8988T (cell line): ENCODE measurements around the gene ITPRIP.
A peak's percentile ranks its signal among the peaks of the same experiment; 100 is the strongest.

Experiments
- DNase-seq: peaks from one replicate; pipeline ENCODE4 v3.0.0; 2011

Gene ITPRIP

DNA sequence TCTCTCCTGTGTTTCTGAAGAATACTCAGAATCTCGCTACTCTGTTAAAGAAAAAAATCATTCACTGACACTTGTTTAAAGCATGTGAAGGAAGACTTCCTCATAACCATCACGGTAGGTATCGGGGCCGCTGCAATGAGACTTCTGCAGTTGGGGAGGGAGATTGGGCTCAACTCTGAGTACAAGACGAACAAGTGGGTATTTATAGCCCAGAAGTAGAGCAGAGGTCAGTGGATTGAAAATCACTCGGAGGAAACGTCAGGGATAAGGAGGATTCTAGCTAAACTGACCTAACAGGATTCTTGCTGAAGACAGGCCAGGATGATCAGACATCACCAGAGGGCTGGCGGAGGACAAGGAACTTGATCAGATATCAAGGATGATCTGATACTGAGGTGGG is 33.3 kb downstream of the ITPRIP start:
- DNase-seq, result no peak

DNA sequence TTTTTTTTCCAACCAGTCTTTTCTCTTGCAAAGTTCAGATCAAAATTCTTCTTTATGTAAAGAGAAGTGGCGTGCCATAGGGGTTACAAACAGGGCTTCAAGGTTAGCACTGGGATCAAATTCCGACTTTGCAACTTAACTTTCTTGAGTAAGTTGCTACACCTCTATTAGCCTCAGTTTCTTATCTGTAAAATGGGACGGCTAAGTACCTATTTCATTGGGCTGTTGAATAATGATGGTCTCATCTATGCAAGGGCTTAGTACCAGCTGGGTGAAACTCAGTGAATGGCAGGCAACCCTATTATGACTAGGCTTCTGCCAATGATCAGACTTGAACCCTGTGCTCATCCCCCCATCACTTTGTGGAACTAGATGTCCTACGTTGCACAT is 33.9 kb downstream of the ITPRIP start:
- DNase-seq, result no peak

DNA sequence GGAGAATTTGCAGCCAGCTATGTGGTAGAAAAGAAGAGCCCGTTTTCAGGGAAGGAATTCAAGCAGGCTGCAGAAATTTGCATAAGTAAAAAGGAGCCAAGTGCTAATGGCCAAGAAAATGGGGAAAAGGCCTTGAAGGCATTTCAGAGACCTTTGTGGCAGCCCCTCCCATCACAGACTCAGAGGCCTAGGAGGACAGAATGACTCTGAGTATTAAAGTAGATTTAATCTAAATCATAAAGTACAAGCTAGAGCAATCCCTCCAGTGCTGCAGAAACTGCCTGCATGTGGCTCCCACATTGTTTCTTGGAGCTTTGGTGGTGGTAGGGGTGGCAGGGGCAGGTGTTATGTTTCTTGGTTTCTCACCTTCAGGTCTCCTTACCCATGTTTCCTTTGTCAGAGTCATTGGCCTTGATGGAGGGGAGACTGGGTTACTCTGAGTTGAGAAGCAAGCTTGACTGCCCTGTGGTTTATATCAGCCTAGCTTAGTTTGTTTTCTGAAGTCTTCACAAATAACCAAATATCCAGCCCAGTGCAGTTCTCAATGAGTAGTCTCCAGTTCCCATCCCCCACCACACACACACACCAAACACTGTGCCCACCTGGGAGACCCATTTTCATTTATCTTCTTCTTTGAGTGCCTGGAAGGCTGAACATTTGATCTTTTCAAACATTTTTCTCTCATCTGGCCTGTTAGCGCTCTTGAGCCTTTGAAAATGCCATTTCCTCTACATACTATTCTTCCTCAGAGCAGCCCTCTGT is 34.5 kb downstream of the ITPRIP start:
- DNase-seq, result no peak

DNA sequence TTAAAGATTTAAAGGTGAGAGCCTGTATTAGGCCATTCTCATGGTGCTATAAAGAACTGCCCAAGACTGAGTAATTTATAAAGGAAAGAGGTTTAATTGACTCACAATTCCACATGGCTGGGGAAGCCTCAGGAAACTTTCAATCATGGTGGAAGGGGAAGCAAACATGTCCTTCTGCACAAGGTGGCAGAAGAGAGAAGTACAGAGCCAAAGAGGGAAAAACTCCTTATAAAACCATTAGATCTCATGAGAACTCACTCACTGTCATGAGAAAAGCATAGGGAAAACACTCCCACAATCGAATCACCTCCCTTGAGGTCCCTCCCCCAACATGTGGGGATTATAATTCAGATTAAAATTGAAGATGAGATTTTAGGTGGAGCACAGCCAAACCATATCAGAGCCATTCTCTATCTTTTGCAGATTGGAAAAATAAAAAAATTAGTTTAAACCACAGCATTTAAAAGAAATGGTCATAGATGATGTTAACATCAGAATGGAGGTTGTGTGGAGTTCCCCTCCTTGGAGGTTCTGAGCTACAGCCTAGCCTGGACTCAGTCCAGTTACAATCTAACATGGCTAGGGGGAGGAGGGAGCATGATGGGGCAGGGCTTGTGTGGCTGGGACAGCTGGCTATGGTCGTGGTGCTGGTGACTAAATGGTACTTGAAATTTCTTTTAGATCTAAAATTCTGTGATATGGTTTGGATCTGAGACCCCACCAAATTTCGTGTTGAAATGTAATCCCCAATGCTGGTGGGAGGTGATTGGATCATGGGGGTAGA is 36.2 kb downstream of the ITPRIP start:
- no peak for DNase-seq

DNA sequence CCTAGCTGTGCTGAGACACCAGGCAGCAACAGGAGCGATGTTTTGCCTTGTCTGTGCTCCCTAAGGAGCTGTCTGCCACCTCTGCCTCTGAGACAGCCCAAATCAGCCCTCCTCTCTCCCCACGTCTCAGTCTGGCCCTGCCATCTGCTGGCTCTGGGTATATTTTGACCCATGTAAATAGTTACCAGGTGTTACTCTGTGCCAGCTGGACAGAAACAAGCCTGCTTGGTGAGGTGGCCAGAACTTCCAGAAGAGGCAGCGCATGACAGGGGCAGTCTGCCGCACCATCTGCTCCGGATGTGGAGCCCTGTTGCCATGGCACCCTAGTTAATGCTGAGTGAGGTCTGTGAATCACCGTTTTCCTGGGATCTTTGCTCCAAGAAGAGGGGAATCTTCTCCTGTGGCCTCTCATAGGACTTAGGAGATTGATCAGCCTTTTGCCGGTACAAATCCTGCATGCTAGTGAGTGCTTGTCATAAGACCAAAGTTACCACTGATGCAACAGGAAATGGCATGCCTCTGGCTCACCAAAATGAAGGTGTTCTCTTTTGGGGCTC is 37.5 kb downstream of the ITPRIP start:
- DNase-seq, result no peak

DNA sequence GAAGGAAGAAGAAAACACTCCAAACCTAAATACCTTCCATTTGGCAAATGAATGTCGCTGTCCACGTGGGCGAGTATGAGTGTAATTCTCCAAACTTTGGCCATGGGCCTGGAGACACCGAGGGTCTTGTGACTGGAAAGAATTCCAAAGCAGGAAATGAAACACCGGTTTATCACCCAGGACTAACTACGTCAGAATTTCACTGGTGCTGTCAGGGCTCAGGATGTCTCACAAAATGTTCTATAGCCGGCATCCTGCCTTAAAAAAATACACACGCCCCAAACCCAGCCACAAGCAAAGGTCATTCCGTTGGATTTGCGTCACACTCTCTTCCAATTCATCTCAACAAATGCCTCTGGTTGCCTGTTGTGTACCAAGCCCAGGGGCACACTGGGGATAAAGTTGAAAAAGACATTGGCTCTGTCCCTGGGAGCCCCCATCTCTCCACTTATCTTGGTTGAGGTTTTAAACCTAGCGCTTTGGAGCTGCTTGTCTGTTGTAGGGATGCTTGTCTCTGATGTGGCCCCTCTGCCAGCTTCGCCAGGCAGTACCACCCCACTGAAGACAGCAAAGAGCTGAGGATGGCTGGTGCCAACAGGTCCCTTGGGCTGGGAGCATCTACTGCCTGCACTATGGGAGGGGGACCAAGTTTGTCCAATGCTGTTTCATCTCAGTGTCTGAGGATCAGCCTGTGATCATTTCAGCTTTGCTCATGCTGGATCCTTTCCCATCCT is 38.1 kb downstream of the ITPRIP start:
- no peak for DNase-seq

DNA sequence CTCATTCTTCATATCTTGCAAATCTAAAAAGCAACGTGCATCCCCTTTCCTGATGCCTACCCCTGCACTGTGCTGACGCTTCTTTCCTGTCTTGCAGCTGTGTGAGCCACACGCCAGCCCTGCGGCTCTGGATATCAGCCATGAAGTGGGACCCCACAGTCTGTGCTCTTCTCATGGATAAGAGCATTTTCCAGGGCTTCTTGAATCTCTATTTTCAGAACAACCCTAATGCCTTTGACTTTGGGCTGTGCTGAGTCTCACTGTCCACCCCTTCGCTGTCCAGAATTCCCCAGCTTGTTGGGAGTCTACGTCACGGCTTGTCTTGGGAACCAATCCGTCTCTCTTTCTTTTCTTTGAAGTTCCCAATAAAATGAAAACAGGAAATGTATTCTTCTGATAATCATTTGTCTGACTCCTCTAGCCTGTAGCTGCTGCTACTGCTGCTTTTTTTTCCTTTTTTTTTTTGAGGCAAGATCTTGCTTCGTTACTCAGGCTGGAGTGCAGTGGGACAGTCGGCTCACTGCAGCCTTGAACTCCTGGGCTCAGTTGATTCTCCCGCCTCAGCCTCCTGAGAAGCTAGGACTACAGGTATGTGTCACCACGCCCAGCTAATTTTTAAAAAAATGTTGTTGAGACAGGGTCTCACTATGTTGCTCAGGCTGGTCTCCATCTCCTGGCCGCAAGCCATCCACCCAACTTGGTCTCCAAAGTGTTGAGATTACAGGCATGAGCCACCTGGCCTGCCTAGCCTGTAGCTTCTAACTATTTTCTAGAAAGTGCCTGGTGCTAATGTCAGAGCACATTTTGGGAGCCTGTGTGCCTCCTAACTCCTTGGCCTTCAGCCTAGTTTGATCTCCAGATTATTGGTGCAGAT is 39.0 kb downstream of the ITPRIP start:
- DNase-seq, result no peak

DNA sequence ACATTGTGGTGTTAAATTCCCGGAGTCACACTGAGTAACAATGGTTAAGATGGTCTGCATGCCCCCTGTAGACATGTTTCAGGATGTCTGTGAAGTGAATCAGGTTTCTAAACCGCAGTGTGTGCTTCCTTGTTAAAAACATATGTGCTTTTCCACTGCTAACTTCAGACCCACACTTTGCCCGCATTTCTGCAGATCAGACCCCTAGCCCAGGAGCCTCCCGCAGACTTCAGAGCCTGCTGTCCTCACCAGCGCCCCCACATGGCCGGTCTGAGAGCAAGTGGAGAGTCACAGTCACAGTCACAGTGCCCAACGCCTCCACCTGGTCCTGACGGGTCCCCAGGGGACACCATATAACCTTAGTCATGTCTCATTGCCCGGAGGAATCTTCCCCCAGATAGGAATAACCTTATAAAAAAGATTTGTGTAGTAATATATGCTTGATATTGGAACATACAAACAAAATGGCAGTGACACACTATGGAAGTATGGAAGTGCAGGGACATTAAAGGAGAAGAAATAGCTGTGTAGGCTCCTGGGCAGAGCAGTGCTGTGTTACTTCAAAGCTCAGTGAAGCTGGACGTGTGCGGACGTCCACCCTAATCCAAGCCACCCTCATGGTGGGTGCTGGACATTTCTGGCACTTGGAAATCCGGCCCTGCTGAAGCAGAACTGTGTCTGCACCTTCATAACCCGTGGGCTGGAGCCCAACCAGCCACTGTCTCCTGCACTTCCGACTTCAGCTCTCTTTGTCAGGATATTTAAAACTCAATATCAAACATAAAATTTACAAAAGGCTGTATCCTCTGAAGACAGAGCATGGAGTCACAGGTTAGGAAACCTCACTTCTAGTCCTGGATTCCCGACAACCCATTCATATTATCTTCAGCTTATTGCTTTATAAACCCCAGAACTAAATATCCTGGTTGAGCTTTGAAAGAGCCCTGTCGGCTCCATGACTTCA is 40.3 kb downstream of the ITPRIP start:
- peak; percentile 61 for DNase-seq

DNA sequence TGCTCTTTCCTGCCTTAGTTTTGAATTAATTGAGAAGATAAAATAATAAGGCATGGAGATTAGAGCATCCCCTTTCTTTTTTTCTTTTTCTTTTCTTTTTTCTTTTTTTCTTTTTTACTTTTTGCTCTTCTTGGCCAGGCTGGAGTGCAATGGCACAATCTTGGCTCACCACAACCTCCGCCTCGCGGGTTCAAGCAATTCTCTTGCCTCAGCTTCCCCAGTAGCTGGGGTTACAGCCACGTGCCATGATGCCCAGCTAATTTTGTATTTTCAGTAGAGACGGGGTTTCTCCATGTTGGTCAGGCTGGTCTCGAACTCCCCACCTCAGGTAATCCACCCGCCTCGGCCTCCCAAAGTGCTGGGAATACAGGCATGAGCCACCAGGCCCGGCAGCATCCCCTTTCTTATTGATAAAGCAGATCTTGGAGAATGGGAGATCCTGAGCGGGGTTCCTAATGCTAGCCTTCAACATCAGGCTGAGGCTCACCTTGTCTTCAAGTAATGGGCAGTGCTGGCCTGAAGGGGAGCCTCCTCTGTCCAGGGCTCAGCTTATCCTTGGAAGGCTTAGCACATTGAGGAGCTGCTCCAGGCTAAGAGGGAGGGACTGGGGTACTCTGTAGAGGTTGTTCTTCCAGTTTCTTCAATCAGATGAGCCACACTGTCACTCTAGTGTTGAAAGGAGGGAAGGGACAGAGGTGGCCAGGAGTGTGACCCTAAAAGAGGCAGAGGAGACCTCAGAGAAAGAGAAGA is 41.4 kb downstream of the ITPRIP start:
- no peak for DNase-seq

DNA sequence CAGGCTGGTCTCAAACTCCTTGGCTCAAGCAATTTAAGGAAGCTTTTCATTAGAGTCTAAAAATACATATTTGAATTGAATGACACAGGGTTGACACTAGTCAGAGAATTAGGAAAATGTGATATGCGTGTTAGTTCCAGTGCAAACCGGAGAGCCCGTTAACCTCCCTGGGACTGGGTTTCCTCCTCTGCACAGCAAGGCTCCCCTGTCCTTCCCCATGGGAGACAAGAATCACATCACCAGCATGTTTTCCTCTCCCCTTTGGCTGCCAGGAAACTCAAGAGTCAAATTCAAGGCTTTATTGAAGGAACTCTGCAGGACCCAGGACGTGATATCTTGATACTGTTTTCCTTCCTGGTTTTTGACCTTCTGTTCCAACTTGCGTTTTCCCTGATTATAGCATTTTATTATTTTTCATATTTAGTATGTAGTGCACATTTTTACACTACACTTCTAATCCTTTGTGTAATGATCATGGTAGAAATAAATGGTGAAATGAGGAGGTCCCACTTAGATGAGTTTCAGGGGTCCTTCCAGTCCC is 44.4 kb downstream of the ITPRIP start:
- DNase-seq, result no peak

DNA sequence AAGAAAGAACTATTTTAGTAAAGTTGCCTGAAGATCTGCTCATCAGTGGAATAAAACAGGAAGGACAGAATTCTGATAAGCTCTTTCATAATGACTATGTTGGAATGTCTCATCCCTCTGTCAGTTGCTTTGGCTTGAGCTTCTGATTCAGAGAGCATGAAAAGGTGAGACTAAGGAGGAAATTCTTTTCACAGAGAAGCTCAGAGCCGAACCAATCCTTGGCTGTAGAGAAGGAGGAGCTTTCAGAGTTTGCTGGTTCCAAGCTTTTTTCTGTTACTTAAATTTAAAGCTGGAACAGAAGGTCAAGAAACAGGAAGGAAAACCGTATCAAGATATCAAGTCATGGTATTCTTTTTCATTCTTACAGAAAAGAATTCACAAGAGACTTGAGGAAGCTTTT is 45.3 kb downstream of the ITPRIP start:
- no peak for DNase-seq

DNA sequence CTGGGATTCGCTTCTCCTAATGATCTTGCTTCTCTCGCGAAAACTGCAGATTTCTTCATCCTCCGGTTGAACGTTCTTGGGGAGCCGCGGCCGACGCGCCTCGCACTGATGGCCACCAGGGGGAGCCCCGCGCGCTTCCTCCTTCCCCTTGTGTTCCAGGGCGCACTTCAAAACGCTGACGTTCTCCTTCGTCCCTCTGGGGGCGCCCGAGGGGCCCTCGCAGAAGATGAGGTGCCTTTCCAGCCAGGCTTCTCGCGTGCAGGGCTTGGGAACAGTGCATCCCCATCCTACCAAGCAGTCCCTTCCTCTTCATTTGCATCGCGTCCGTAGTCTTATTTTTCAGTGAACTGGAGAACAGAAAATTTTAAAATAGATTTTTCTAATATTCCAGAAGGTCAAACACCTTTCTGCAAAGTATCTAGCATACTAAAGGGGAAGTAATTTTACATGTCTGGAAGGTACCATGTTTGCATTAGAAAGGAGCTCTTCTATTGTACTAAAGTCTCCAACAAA is 46.8 kb downstream of the ITPRIP start:
- peak; percentile 52 for DNase-seq

DNA sequence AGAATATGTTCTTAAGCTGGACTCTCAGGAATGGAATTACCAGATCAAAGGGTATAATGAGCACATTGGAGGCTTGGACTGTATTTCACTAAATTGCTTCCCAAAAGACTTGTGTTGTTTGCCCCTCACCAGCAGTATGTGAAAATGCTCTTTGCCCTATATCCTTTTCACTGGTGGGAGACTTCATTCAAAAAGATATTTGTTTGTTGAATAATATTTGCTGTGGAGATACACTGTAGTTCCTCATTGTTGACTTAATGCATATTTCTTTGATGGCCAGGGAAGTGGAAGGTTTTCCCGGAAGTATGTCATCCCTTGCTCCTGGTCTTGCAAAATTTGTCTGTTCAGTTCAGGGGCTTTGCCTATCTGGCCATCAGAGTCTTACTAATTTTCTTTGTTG is 49.9 kb downstream of the ITPRIP start:
- DNase-seq, result no peak

DNA sequence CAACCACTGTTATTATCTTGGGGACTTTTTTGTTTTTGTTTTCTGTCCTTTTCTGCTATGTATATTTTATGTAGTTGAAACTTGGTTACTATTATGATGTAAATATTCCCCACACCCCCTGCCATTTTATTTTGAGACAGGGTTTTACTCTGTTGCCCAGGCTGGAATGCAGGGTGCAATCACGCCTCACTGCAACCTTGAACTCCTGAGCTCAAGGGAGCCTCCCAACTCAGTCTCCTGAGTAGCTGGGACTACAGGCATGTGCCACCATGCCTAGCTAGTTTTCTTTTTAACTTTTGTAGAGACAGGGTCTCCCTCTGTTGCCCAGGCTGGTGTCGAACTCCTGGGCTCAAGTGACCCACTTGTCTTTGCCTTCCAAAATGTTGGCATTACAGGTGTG is 51.3 kb downstream of the ITPRIP start:
- DNase-seq, result no peak

DNA sequence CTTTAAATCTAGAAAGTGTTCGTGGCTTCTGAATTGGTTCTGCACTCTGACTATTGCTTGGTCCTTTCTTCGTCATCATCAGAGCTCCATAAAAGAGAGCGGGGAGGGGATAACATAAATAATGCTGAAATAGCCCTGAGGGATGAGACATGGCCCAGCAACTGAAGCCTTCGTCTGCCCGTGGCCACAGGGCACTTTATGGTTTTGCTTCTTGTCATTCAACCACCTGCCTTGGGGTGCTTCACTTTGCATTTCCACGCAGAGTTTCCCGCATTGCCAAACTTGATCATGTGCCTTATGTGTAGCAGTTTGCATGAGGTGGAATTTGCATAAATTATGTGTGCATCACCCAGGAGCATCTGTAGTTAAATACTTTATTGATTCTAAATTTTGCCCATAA is 53.4 kb downstream of the ITPRIP start:
- DNase-seq, result no peak

DNA sequence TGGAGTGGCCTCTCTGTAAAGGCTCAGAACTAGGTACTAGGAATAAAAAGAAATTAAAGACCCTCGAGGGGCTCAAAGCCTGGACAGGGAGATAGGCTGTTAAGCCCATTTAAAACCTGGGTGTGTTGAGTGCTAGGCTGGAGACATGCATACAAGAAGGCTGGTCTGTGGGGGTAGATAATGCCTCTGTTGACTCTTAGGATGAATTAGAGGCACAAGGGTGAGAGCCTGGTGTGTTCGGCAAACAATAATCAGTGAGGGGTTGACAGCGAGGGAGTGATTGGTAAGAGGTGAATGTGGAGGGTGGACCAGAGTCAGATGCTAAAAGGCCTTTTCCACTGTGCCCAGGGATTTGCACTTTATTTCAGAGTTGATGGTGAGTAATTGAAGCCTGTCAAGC is 56.6 kb downstream of the ITPRIP start:
- DNase-seq, result no peak

DNA sequence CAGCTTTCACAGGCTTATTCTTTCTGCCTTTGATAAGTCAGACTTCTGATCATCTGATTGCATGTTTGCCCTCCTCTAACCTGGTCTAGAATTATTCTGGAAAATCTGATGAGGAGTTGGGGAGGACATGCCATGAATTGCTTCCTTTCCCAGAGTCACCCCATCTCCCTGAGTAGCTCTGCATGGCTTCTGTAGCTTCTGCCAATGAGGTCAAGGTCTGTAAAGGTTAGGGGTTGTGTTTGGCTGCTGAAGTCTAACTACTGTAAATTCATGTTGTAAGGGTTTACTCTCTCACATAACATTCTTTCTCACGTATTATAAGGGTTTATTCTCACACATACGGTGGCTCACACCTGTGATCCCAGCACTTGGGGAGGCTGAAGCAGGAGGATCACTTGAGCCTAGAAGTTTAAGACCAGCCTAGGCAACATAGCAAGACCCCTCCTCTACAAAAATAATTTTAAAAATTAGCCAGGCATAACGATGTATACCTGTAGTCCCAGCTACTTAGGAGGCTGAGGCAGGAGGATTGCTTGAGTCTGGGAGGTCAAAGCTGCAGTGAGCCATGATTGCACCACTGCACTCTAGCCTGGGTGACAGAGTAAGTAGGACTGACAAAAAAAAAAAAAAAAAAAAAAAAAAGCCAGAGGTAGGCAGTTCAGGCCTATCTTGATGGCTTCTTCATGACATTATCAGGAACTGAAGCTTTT is 58.6 kb downstream of the ITPRIP start:
- DNase-seq, result no peak

DNA sequence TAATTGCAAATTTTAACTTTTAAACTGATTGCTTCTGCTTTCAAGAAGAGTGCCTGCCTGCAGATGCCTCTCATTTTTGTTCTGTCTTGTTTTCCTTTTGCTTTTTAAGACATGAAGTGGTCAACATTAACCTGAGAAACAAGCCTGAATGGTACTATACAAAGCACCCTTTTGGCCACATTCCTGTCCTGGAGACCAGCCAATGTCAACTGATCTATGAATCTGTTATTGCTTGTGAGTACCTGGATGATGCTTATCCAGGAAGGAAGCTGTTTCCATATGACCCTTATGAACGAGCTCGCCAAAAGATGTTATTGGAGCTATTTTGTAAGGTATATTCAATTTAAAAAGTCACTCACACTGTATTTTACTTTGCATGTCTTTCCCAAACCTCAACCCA is 60.5 kb downstream of the ITPRIP start:
- no peak for DNase-seq

DNA sequence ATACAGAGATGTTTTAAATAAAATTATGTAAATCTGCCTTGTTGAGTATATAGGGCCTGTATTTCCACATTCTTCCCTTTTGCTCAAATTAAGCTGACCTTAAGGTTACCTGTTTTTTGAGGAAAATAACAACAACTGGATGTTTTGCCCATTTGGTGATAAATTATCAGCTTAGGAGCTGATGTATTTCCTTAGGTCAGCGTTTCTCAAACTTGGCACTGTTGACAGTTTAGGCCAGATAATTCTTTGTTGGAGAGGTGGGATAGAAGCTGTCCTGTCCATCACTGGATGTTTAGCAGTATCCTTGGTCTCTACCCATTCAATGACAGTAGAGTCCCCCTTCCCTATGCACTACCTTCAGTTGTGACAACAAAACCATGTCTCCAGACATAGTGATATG is 62.1 kb downstream of the ITPRIP start:
- no peak for DNase-seq
